Adrenal gland (tissue), 12 donors: ENCODE results near the gene PTPRU. TPM values are rescaled to one million over a fixed set of nuclear protein-coding genes. Genes with fewer than 3 reads are reported as not detected.

Experiments
- DNase-seq, 7 donors: peaks; one replicate each; pipeline ENCODE4 v3.0.0-alpha.2; 2019 to 2020
- H3K27ac ChIP-seq, 5 donors: fragments of 200-600 bp; sonication (generic) in 4 of 5; 1 replicate in 3 of 5; 2 replicates in 2 of 5; pipeline versions ENCODE4 v1.5.1 to v1.8.0; 2016 to 2020; ENCODE audit warnings: mild to moderate bottlenecking in 1 of 5
- H3K27me3 ChIP-seq: fragments of 200-600 bp; 2 replicates; pipeline ENCODE4 v1.8.0; 2021
- H3K36me3 ChIP-seq, 2 donors: fragments of 200-600 bp; replicated peaks in 1 of 2; 1 replicate in 1 of 2; 2 replicates in 1 of 2; pipeline versions ENCODE4 v1.5.1 to v1.8.0; 2018 to 2022
- H3K4me1 ChIP-seq, 2 donors: fragments of 200-600 bp; replicated peaks in 1 of 2; 1 replicate in 1 of 2; 2 replicates in 1 of 2; pipeline versions ENCODE4 v1.5.1 to v1.8.0; 2018 to 2021
- H3K4me3 ChIP-seq, 4 donors: fragments of 200-600 bp; sonication (generic) in 3 of 4; one replicate each; pipeline ENCODE4 v1.5.1; 2016 to 2018
- H3K9me3 ChIP-seq, 3 donors: fragments of 200-600 bp; sonication (generic) in 1 of 3; replicated peaks in 1 of 3; 1 replicate in 2 of 3; 2 replicates in 1 of 3; pipeline versions ENCODE4 v1.5.1 to v1.8.0; 2016 to 2021
- CTCF ChIP-seq, 6 experiments: fragments of 450-650 bp in 4 of 6; fragments of 200-600 bp in 2 of 6; sonication (generic) in 1 of 6; IDR thresholded peaks; 1 replicate in 5 of 6; 2 replicates in 1 of 6; pipeline versions ENCODE4 v1.5.1 to v1.8.0; 2016 to 2021; ENCODE audit warnings: antibody characterized with exemption in 6 of 6, mild to moderate bottlenecking in 2 of 6, moderate library complexity in 1 of 6
- POLR2A ChIP-seq, 2 donors: fragments of 450-650 bp; IDR thresholded peaks; one replicate each; pipeline ENCODE4 v1.6.1; 2017; ENCODE audit warnings: antibody characterized with exemption in 2 of 2, mild to moderate bottlenecking in 2 of 2, moderate library complexity in 1 of 2
- WGBS, 4 donors: extraction: QIAGEN DNeasy Blood & Tissue Kit in 2 of 4; methylation state at CpG; one replicate each; pipeline versions ENCODE4 v1.1.5 to v1.1.7; 2013 to 2017; 5-methylcytosine and 5-hydroxymethylcytosine counted together
- intact Hi-C, 2 donors: fragments of 100-400 bp; cut with DNase I; formaldehyde crosslinking; loops; one replicate each; pipeline versions ENCODE4 v1.14.1 to v1.15.0; 2022 to 2023
- polyA plus RNA-seq, 3 donors: library from polyadenylated mRNA; stranded (reverse); fragments of 200-250 nt in 2 of 3; fragments of 350-450 nt in 1 of 3; fragmentation: Illumina TruSeq in 1 of 3; extraction: RNeasy Lipid Tissue Mini Kit (QIAGEN cat#74804) in 1 of 3; gene quantifications; one replicate each; pipeline ENCODE4 v1.2.3, GENCODE V29; 2013 to 2014
- total RNA-seq, 9 donors: library from RNA; depleted of rRNA in 4 of 9; stranded (reverse); fragments of >200 nt in 4 of 9; fragments of 120-200 nt in 1 of 9; fragmentation: NEBNext Ultra II Directional in 1 of 9; extraction: Animal tissue kit (Norgen Biotek cat#: 25700) in 1 of 9; gene quantifications; one replicate each; pipeline versions ENCODE4 v1.1.0 to v1.2.4, GENCODE V29; 2013 to 2023
- donor health status: healthy with polysubstance abuse.
- donor health status: Bipolar disorder and iron deficiency.
- donor health status: DM: yes; HTN: yes; CAD: no.
- donor health status: DM: no; HTN: no; CAD: no.
- donor health status: DM: no; HTN: no; CAD: no.
- donor health status: DM: yes; HTN: yes; CAD: no.

PTPRU gene
- total and polyA plus RNA-seq, 12 donors, result 1.4 to 14.4 (median 6.7) TPM

- no peak for DNase-seq
- intact Hi-C loops, result no loop called here
- no peak overlapping the region for H3K4me3 ChIP-seq
- no peaks in the 10 kb centered on the region for H3K27me3 ChIP-seq
- H3K9me3 ChIP-seq, result no peaks in the 10 kb centered on the region
- no peaks in the 10 kb centered on the region for H3K36me3 ChIP-seq
- WGBS, 4 donors, result 64 to 75% (median 67%) methylated on average over 13 to 17 of the region's 17 CpGs
- H3K4me1 ChIP-seq, result no peaks in the 10 kb centered on the region
- no peak overlapping the region for H3K27ac ChIP-seq
- TF ChIP-seq POLR2A (IDR thresholded peaks at IDR 0.05) (no peak), CTCF (IDR thresholded peaks at IDR 0.05) (no peak)
Measured at GRCh38 chr1:29368936-29369932, 132.9 kb downstream of the PTPRU start.

DNA sequence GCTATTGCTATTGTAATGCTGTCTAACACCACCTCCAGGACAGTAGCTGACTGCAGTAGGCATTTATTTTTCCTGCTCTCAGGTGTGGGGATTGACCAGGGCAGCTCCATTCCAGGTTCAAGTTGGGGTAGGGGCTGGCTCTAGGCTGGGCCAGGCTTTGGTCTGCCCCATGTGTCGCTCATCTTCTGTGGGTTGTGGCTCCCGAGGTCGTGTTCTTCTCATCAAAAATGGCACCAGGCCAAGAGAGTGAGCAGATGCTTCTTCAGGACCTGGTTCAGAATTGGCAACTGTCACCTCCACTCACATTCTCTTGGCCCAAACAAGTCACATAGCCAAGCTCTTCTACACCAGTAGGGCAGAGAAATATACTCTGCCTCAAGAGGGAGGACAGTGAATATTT lies 133.7 kb downstream of the PTPRU start:
- intact Hi-C loops, result no loop called here
- no peak for DNase-seq
- H3K9me3 ChIP-seq, result no peaks in the 10 kb centered on the region
- H3K4me3 ChIP-seq, result no peak overlapping the region
- H3K4me1 ChIP-seq, result no peaks in the 10 kb centered on the region
- H3K27ac ChIP-seq, result no peak overlapping the region
- H3K36me3 ChIP-seq, result no peaks in the 10 kb centered on the region
- no peaks in the 10 kb centered on the region for H3K27me3 ChIP-seq
- 35 to 53% (median 48%) methylated on average over 2 to 3 of the region's 3 CpGs for WGBS, 4 donors
- TF ChIP-seq POLR2A (IDR thresholded peaks at IDR 0.05) (no peak), CTCF (IDR thresholded peaks at IDR 0.05) (no peak)

DNA sequence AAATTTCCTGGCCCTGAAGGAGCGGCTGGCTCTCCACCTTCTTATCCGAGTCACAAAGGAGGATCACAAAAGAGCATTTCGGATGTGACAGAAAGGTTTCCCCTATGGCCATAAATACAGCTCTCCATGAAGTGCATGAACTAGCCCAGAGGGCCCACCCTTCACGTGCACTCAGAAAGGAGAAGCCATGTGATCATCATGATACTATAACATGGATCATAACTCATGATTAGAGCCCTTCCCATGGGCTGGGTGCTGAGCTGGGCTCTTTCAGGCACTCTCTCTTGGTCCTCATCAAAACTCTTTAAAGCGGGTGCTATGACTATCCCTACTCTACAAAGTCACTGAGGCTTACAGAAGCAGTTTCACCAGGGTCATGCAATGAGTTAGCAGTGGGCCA lies 135.0 kb downstream of the PTPRU start:
- Histone ChIP-seq H3K36me3 (no peaks in the 10 kb centered on the region), H3K4me3 (no peak overlapping the region), H3K9me3 (no peaks in the 10 kb centered on the region), H3K27me3 (no peaks in the 10 kb centered on the region), H3K4me1 (no peaks in the 10 kb centered on the region), H3K27ac (no peak overlapping the region)
- no peak for TF ChIP-seq POLR2A (IDR thresholded peaks at IDR 0.05)
- TF ChIP-seq CTCF (IDR thresholded peaks at IDR 0.05), result no peak
- WGBS, 4 donors, result 62 to 90% (median 72%) methylated on average over 3 to 5 of the region's 5 CpGs
- intact Hi-C loops, result no loop called here
- no peak for DNase-seq

DNA sequence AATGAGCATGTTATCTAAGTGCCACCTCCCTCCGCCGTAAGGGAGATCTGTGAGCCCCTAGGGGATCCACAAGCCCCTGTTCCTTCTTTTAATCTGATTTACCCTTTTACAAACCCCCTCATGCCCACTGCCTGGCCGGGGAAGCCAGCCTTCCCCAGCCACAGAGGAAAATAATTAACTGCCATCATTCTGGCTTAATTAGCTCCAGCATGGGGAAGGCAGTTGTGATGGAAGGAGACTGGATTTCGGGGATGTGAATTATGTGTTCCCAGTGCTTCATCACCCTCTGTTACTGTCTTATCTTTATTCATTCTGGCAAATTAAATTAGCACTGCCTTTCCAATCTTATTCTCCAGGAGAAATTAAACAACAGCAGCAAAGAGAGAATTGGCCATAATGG lies 135.8 kb downstream of the PTPRU start:
- H3K27me3 ChIP-seq, result peaks cover 3% of the 10 kb centered on the region
- intact Hi-C loops, result no loop called here
- H3K36me3 ChIP-seq, result no peaks in the 10 kb centered on the region
- H3K9me3 ChIP-seq, result no peaks in the 10 kb centered on the region
- no peaks in the 10 kb centered on the region for H3K4me1 ChIP-seq
- no peak overlapping the region for H3K27ac ChIP-seq
- no peak for DNase-seq
- TF ChIP-seq CTCF (IDR thresholded peaks at IDR 0.05) (no peak), POLR2A (IDR thresholded peaks at IDR 0.05) (no peak)
- H3K4me3 ChIP-seq, result no peak overlapping the region
- 19 to 31% (median 24%) methylated on average over 4 of the region's 4 CpGs for WGBS, 4 donors

Other genes starting within 250 kb of the PTPRU start
- 10 to 100 TPM in 2 of 9 donors, 1 to 10 TPM in 7; 1.8 to 13.3 (median 6.0) TPM for gene TMEM200B, start 112.6 kb upstream of the PTPRU start, total RNA-seq
- 1 to 10 TPM; 1.8 to 3.3 (median 2.4) TPM for gene TMEM200B, start 112.6 kb upstream of the PTPRU start, polyA plus RNA-seq
- gene SRSF4, start 54.6 kb upstream of the PTPRU start, total RNA-seq, result 10 to 100 TPM; 35.1 to 77.4 (median 51.0) TPM
- gene SRSF4, start 54.6 kb upstream of the PTPRU start, polyA plus RNA-seq, result 100 to 1,000 TPM in 2 of 3 donors, 10 to 100 TPM in 1; 77.0 to 120 (median 118) TPM
- gene MECR, start 5.6 kb upstream of the PTPRU start, total RNA-seq, result 10 to 100 TPM; 26.1 to 53.1 (median 33.0) TPM
- 10 to 100 TPM; 27.4 to 49.0 (median 35.3) TPM for gene MECR, start 5.6 kb upstream of the PTPRU start, polyA plus RNA-seq